K562 (cell line): Measurements from ENCODE around the gene PREX1. TPM values are rescaled to one million over a fixed set of nuclear protein-coding genes. Genes with fewer than 3 reads are reported as not detected.

Source experiments
- FOSL1 ChIP-seq: fragments of 200-800 bp; sonication (Bioruptor generic); conservative IDR thresholded peaks from 2 replicates; pipeline ENCODE4 v1.6.1; 2016; ENCODE audit warnings: missing genetic modification characterization, missing compliant biosample characterization
- SAFB ChIP-seq: fragments of 200-400 bp; formaldehyde crosslinking; IDR thresholded peaks from 2 replicates; pipeline ENCODE4 v1.6.1; 2017; ENCODE audit warnings: low read depth, low read length, borderline replicate concordance
- TAF7 ChIP-seq: fragments of 450-650 bp; IDR thresholded peaks from 2 replicates; pipeline ENCODE4 v1.6.1; 2016; ENCODE audit warnings: missing genetic modification characterization, missing compliant biosample characterization
- THAP12 ChIP-seq: fragments of 250-450 bp; sonication (Bioruptor Pico); IDR thresholded peaks from 2 replicates; pipeline ENCODE4 v1.9.0; 2021; ENCODE audit warnings: mild to moderate bottlenecking, inconsistent platforms
- ZBTB11 ChIP-seq, 3 experiments: fragments of 200-800 bp in 1 of 3; fragments of 250-450 bp in 1 of 3; fragments of 450-650 bp in 1 of 3; sonication (Bioruptor Pico) in 1 of 3; sonication (Bioruptor generic) in 1 of 3; formaldehyde crosslinking in 1 of 3; IDR thresholded peaks; 2 replicates each; pipeline versions ENCODE4 v1.6.1 to v1.8.0; 2016 to 2022; ENCODE audit warnings: mild to moderate bottlenecking in 2 of 3, missing genetic modification characterization in 2 of 3, missing compliant biosample characterization in 1 of 3, moderate library complexity in 1 of 3
- ZNF583 ChIP-seq: fragments of 250-450 bp; sonication (Bioruptor Pico); IDR thresholded peaks from 2 replicates; pipeline ENCODE4 v1.4.0; 2020
- polyA plus RNA-seq, 8 experiments: library from polyadenylated mRNA; depleted of rRNA in 4 of 8; stranded (reverse) in 5 of 8; unstranded in 3 of 8; fragments of >200 nt; fragmentation: Nextera tagmentation in 2 of 8; fragmentation: Illumina TruSeq in 1 of 8; extraction: Ambion mirVana in 2 of 8; extraction: Trizol in 1 of 8; gene quantifications; 2 replicates each; pipeline versions ENCODE4 v1.2.1 to v1.2.3, GENCODE V29; 2011 to 2014; ENCODE audit warnings: inconsistent platforms in 1 of 8, missing spikeins in 1 of 8
- total RNA-seq, 7 experiments: library from RNA; depleted of rRNA in 6 of 7; stranded (reverse); fragments of >200 nt in 6 of 7; fragmentation: Illumina TruSeq in 2 of 7; extraction: Trizol in 2 of 7; gene quantifications; 2 replicates each; pipeline versions ENCODE4 v1.2.1 to v1.2.3, GENCODE V29; 2011 to 2021; ENCODE audit warnings: low replicate concordance in 1 of 7
- TF ChIP-seq, protein P1 (sequence below), 2 experiments: fragments of 450-650 bp in 1 of 2; sonication (generic) in 1 of 2; formaldehyde crosslinking in 1 of 2; IDR thresholded peaks; 2 replicates each; pipeline versions ENCODE4 v1.7.1 to v1.9.0; 2016 to 2022; ENCODE audit warnings: inconsistent platforms in 1 of 2, mild to moderate bottlenecking in 1 of 2, missing genetic modification reagents in 1 of 2

PREX1 gene
- total and polyA plus RNA-seq, 9 of the 15 experiments (the other 6 are each of a cell fraction or from before 2014, with no cell fraction given), result 0.37 to 10.4 (median 4.8) TPM

GRCh38 chr20:48827855-48828733, at the start of gene PREX1 (continued):
- TF ChIP-seq, protein P1, sequence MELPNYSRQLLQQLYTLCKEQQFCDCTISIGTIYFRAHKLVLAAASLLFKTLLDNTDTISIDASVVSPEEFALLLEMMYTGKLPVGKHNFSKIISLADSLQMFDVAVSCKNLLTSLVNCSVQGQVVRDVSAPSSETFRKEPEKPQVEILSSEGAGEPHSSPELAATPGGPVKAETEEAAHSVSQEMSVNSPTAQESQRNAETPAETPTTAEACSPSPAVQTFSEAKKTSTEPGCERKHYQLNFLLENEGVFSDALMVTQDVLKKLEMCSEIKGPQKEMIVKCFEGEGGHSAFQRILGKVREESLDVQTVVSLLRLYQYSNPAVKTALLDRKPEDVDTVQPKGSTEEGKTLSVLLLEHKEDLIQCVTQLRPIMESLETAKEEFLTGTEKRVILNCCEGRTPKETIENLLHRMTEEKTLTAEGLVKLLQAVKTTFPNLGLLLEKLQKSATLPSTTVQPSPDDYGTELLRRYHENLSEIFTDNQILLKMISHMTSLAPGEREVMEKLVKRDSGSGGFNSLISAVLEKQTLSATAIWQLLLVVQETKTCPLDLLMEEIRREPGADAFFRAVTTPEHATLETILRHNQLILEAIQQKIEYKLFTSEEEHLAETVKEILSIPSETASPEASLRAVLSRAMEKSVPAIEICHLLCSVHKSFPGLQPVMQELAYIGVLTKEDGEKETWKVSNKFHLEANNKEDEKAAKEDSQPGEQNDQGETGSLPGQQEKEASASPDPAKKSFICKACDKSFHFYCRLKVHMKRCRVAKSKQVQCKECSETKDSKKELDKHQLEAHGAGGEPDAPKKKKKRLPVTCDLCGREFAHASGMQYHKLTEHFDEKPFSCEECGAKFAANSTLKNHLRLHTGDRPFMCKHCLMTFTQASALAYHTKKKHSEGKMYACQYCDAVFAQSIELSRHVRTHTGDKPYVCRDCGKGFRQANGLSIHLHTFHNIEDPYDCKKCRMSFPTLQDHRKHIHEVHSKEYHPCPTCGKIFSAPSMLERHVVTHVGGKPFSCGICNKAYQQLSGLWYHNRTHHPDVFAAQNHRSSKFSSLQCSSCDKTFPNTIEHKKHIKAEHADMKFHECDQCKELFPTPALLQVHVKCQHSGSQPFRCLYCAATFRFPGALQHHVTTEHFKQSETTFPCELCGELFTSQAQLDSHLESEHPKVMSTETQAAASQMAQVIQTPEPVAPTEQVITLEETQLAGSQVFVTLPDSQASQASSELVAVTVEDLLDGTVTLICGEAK (IDR thresholded peaks at IDR 0.05), result 0 out of 2 replicates have a peak, but pooled peaks have one; percentile 31
- TF ChIP-seq, protein P1 (CRISPR knock-in tag; IDR thresholded peaks at IDR 0.05), result no peak
- TF ChIP-seq FOSL1 (tag), result 0 out of 2 replicates have a peak, but pooled peaks have one; percentile 34
- TF ChIP-seq SAFB, result peak; percentile 71
- TF ChIP-seq TAF7 (tag), result no peak
- TF ChIP-seq THAP12 (CRISPR knock-in tag), result peak; percentile 45; the same call in 1 of the 2 replicates
- peak; percentile 26; the same call in 1 of the 2 replicates for TF ChIP-seq ZNF583 (CRISPR knock-in tag)
- TF ChIP-seq ZBTB11 (CRISPR knock-in tag; IDR thresholded peaks at IDR 0.05), result peak in 1 of 3 experiments; percentile 82; a peak in 2 of 6 replicates
